Mucosa of stomach (tissue), 1 donor: ENCODE data around the gene DLG4.

Source experiments
- H3K27me3 ChIP-seq: one replicate; pipeline ENCODE4 v1.7.0; 2013; ENCODE audit warnings: mild to moderate bottlenecking, low read length; ENCODE audit not compliant: control insufficient read depth, insufficient read depth
- H3K36me3 ChIP-seq: one replicate; pipeline ENCODE4 v1.7.0; 2013; ENCODE audit warnings: low read length; ENCODE audit not compliant: control insufficient read depth, insufficient read depth
- H3K4me1 ChIP-seq: one replicate; pipeline ENCODE4 v1.7.0; 2013; ENCODE audit warnings: mild to moderate bottlenecking, low read length; ENCODE audit not compliant: control insufficient read depth, insufficient read depth
- H3K4me3 ChIP-seq: one replicate; pipeline ENCODE4 v1.7.0; 2013; ENCODE audit warnings: low read length
- H3K9ac ChIP-seq: one replicate; pipeline ENCODE4 v1.7.0; 2013; ENCODE audit warnings: mild to moderate bottlenecking, low read length, moderate library complexity
- H3K9me3 ChIP-seq: one replicate; pipeline ENCODE4 v1.7.0; 2013; ENCODE audit warnings: mild to moderate bottlenecking, low read length, moderate library complexity; ENCODE audit not compliant: control insufficient read depth
- donor health status: Pancreatic carcinoma.

DLG4 gene

GRCh38 chr17:7219812-7220592 lies at the start of gene DLG4, which contains the start of gene ACADVL:
Gene DLG4 (minus strand): TSS chr17:7219836.
Gene ACADVL (plus strand): TSS chr17:7219938. CDS start chr17:7219985, 47 bp downstream.
- peak within 1 kb of the TSS; percentile 87 for H3K9ac ChIP-seq
- peaks cover 24% of the 10 kb centered on the region for H3K36me3 ChIP-seq
- peaks cover 33% of the 10 kb centered on the region for H3K4me1 ChIP-seq
- H3K9me3 ChIP-seq, result no peaks in the 10 kb centered on the region
- H3K27me3 ChIP-seq, result no peaks in the 10 kb centered on the region
- H3K4me3 ChIP-seq, result peak within 1 kb of the TSS; percentile 64

GRCh38 chr17:7266784-7267183 lies 47.1 kb upstream of the DLG4 start:
- Histone ChIP-seq H3K4me3 (no peak overlapping the region), H3K27me3 (peaks cover 33% of the 10 kb centered on the region), H3K36me3 (no peaks in the 10 kb centered on the region), H3K9ac (no peak overlapping the region), H3K4me1 (peaks cover 19% of the 10 kb centered on the region), H3K9me3 (no peaks in the 10 kb centered on the region)

DNA sequence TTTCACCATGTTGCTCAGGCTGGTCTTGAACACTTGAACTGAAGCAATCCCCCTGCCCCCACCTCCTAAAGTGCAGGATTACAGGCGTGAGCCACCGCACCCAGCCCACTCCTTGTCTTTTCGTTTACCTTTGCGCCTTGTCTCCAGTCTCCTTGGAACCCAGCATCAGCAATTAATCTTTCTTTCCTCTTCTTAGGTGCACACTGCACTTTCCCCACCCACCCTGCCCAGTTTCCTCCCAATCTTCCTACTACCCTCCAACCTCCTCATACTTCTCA lies 44.1 kb upstream of the DLG4 start:
- Histone ChIP-seq H3K9ac (no peak overlapping the region), H3K4me3 (no peak overlapping the region), H3K9me3 (no peaks in the 10 kb centered on the region), H3K27me3 (peaks cover 42% of the 10 kb centered on the region), H3K36me3 (no peaks in the 10 kb centered on the region), H3K4me1 (peaks cover 42% of the 10 kb centered on the region)

DNA sequence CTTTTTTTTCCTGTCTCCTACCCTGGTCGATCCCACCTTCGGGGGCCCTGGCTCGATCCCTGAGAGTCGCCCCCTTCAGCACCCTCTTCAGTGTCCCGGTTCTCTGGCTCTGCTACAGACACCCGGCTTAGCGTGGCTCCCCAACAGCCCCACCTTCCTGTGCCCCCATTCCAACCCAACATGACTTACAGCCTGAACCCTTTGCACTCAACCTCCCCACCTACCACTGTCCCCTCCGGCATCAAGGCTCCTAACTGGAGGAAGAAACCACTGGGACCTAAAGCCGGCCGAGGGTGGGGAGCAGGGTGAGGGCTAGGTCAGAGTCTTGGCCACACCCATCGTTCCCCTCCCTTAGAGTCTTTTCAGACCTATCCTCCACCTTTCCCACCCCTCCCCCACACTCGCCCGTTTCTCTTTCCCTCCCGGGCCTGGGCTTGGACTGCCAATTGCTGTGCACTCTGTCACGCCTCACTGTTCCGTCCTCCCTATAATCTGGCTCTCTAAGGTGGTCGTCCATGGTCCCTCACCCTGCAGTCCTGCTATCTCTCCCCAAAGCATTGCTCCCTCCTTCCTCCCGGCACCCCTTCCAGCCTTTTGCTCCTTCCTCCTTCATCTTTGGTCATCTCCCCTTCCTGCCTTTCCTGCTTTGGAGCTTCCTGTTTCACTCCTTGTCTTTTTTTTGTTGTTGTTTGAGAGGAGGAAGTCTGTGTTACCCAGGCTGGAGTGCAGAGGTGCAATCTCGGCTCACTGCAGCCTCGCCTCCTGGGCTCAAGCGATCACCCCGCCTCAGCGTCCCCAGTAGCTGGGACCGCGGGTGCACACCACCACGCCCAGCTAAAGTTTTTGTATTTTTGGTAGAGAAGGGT lies 43.5 kb upstream of the DLG4 start:
- Histone ChIP-seq H3K4me1 (peaks cover 45% of the 10 kb centered on the region), H3K4me3 (peak overlapping the region; percentile 50), H3K36me3 (no peaks in the 10 kb centered on the region), H3K9me3 (no peaks in the 10 kb centered on the region), H3K27me3 (peaks cover 42% of the 10 kb centered on the region), H3K9ac (peak overlapping the region; percentile 77)

- peaks cover 42% of the 10 kb centered on the region for H3K27me3 ChIP-seq
Measured at GRCh38 chr17:7262192-7262934, 42.7 kb upstream of the DLG4 start, which contains the start of gene CLDN7. Gene CLDN7 (minus strand): TSS chr17:7262478. CDS start chr17:7262043, 435 bp downstream.

DNA sequence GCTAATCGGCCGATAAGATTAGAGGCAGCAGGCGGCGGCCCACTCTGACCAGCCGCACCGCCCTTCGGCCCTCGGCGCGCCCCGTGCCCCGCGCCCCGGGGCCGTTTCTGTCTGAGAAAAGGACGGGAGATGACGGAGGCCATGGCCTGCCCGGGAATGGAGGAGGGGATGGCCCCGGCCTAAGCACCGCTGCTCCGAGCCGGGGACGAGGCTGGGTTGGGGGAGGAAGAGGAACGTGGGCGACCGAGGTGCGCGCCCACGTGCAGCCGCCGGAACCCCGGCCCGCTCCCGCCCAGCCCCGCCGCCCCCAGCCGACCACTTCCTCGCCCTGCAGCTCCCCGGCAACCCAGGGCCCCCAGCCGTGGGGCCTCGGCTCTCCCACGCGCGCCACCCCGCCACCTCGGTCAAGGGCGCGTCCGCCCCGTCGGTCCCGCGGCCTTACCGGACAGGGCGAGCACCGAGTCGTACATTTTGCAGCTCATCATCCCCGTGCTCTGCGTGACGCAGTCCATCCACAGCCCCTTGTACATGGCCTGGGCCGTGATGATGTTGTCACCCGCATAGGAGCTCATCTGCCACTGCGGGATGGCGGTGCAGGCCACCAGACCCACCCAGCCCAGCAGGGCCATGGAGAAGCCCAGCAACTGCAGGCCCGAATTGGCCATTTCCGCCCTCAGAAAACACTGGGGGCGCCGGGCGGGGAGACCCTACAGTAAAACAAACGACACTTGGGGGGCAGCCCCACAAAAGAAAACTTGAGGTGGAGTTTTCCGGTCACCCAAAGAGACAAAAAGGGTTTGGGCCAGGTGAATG lies 41.9 kb upstream of the DLG4 start:
- H3K36me3 ChIP-seq, result no peaks in the 10 kb centered on the region
- H3K9ac ChIP-seq, result peak overlapping the region; percentile 77
- peaks cover 45% of the 10 kb centered on the region for H3K4me1 ChIP-seq
- H3K27me3 ChIP-seq, result peaks cover 42% of the 10 kb centered on the region
- H3K9me3 ChIP-seq, result no peaks in the 10 kb centered on the region
- no peak overlapping the region for H3K4me3 ChIP-seq

More at GRCh38 chr17:7262192-7262934, 42.7 kb upstream of the DLG4 start, which contains the start of gene CLDN7:
- Histone ChIP-seq H3K36me3 (no peaks in the 10 kb centered on the region), H3K4me3 (peak within 1 kb of the TSS; percentile 50), H3K9ac (peak within 1 kb of the TSS; percentile 77), H3K4me1 (peaks cover 45% of the 10 kb centered on the region), H3K9me3 (no peaks in the 10 kb centered on the region)

GRCh38 chr17:7260651-7261378 lies 41.2 kb upstream of the DLG4 start:
- H3K9me3 ChIP-seq, result no peaks in the 10 kb centered on the region
- peaks cover 42% of the 10 kb centered on the region for H3K27me3 ChIP-seq
- H3K4me3 ChIP-seq, result no peak overlapping the region
- H3K9ac ChIP-seq, result peak overlapping the region; percentile 77
- no peaks in the 10 kb centered on the region for H3K36me3 ChIP-seq
- H3K4me1 ChIP-seq, result peaks cover 45% of the 10 kb centered on the region

- H3K4me3 ChIP-seq, result no peak overlapping the region
- H3K9ac ChIP-seq, result no peak overlapping the region
- peaks cover 45% of the 10 kb centered on the region for H3K4me1 ChIP-seq
- no peaks in the 10 kb centered on the region for H3K9me3 ChIP-seq
- peaks cover 42% of the 10 kb centered on the region for H3K27me3 ChIP-seq
- no peaks in the 10 kb centered on the region for H3K36me3 ChIP-seq
Measured at GRCh38 chr17:7260151-7260550, 40.5 kb upstream of the DLG4 start.

DNA sequence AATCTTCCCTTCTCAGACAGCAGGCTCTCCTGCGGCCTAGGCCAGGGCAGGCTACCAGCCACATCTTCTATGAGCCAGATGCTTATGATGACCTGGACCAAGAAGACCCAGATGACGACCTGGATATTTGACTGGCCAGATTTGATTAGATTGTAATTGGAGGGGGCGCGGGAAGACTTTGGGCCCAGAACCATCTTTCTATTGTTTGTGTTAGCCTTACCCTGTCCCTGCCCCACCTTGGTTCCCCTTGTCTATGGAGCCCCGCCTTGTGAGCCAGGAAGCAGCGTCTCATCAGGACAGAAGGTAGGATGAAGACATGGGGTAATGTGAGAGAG lies 39.9 kb upstream of the DLG4 start:
- H3K4me3 ChIP-seq, result no peak overlapping the region
- no peaks in the 10 kb centered on the region for H3K9me3 ChIP-seq
- no peak overlapping the region for H3K9ac ChIP-seq
- H3K4me1 ChIP-seq, result peaks cover 44% of the 10 kb centered on the region
- peaks cover 40% of the 10 kb centered on the region for H3K27me3 ChIP-seq
- no peaks in the 10 kb centered on the region for H3K36me3 ChIP-seq

DNA sequence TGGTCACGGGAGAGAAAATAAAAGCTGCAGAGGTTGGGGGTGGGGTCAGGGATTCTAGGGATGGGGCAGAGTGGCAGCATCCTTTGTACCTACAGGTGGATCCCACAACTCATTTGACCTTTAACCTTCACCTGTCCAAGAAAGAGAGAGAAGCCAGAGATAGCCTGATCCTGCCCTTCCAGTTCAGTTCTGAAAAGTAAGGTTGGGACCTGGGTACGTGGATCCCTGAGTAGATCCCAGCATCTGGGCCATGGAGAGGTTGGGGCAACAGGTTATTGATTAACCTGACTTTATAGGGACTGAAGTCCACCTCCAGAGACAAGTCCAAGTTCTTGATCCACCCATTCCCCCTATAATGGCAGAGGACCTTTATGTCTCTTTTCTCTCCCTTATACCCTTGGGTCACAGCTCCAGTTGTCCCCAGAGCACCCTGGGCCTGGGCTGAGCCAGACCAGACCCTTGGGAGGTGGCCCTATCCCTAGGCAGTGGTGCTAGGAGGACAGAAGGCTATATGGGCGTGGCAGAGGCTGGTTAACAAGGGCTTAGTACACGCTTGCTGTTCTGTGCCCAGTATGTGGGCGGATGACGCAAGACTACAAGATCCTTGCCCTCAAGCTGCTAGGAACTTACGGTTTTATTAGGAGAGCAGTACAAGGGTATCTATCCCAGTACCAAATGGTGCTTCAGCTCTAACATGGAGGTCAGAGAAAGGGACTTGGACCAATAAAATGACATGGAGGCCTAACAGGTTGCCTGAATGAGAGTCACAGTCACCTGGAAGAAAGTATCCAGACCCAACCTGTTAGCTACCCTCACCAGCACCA lies 39.3 kb upstream of the DLG4 start:
- no peaks in the 10 kb centered on the region for H3K9me3 ChIP-seq
- H3K4me3 ChIP-seq, result no peak overlapping the region
- H3K36me3 ChIP-seq, result no peaks in the 10 kb centered on the region
- no peak overlapping the region for H3K9ac ChIP-seq
- H3K4me1 ChIP-seq, result peaks cover 40% of the 10 kb centered on the region
- peaks cover 35% of the 10 kb centered on the region for H3K27me3 ChIP-seq
